GM21786 (cell line): ENCODE results near the gene CHPF.

ENCODE experiments used
- ATAC-seq: cut with Tn5 transposase; IDR thresholded peaks from one replicate; pipeline ENCODE4 v1.9.1; 2021; ENCODE audit not compliant: unreplicated experiment

The CHPF gene

GRCh38 chr2:219498280-219499057, 45.1 kb downstream of the CHPF start, which contains the start of gene GMPPA:
Gene GMPPA, plus strand, starts transcription at chr2:219498891. Its CDS starts 1,085 bp downstream, at chr2:219499976.
- ATAC-seq = peak; percentile 95

- ATAC-seq = peak; percentile 22
These were observed 45.9 kb downstream of the CHPF start for GRCh38 chr2:219497495-219498279.

- no peak for ATAC-seq
These were observed 46.6 kb downstream of the CHPF start for GRCh38 chr2:219496825-219497494.

GRCh38 chr2:219496247-219496824, 47.3 kb downstream of the CHPF start:
- ATAC-seq = no peak

- peak; percentile 21 for ATAC-seq
These were observed 48.0 kb downstream of the CHPF start for GRCh38 chr2:219495531-219496122.

- ATAC-seq = no peak
These were observed 48.6 kb downstream of the CHPF start for GRCh38 chr2:219494952-219495530.

- ATAC-seq = no peak
These were observed 50.5 kb downstream of the CHPF start for GRCh38 chr2:219493086-219493485.

- ATAC-seq = no peak
These were observed 51.0 kb downstream of the CHPF start for GRCh38 chr2:219492575-219492974.

- no peak for ATAC-seq
These were observed 52.2 kb downstream of the CHPF start for GRCh38 chr2:219491278-219491963.

GRCh38 chr2:219490600-219491130, 52.9 kb downstream of the CHPF start:
- no peak for ATAC-seq

GRCh38 chr2:219490186-219490585, 53.4 kb downstream of the CHPF start:
- no peak for ATAC-seq

- ATAC-seq = no peak
These were observed 54.3 kb downstream of the CHPF start for GRCh38 chr2:219489315-219489714.
